DMS53 treated with DMSO at 0.1 percent for 48 hours (cell line): Measurements from ENCODE around the gene METTL25.

Experiments used
- DNase-seq: peaks from one replicate; lab custom pipeline; 2025; ENCODE audit not compliant: unreplicated experiment; lab: John Stamatoyannopoulos, UW

Gene METTL25

GRCh38 chr12:82406651-82407050, 48.3 kb downstream of the METTL25 start:
- DNase-seq, result peak; percentile 21

- DNase-seq, result no peak
Observed at GRCh38 chr12:82407481-82407880, 49.2 kb downstream of the METTL25 start.

GRCh38 chr12:82408844-82409243, 50.5 kb downstream of the METTL25 start:
- DNase-seq, result peak; percentile 95

- DNase-seq, result no peak
Observed at GRCh38 chr12:82411546-82412230, 53.4 kb downstream of the METTL25 start.

GRCh38 chr12:82412246-82412645, 53.9 kb downstream of the METTL25 start:
- no peak for DNase-seq

GRCh38 chr12:82414044-82414443, 55.7 kb downstream of the METTL25 start:
- DNase-seq, result peak; percentile 70

- DNase-seq, result no peak
Observed at GRCh38 chr12:82414926-82415325, 56.6 kb downstream of the METTL25 start.

GRCh38 chr12:82415402-82415801, 57.1 kb downstream of the METTL25 start:
- DNase-seq, result no peak

- no peak for DNase-seq
Observed at GRCh38 chr12:82425241-82425640, 66.9 kb downstream of the METTL25 start.

- no peak for DNase-seq
Observed at GRCh38 chr12:82426081-82426480, 67.8 kb downstream of the METTL25 start.

GRCh38 chr12:82426586-82426985, 68.3 kb downstream of the METTL25 start:
- DNase-seq, result no peak

GRCh38 chr12:82430541-82431145, 72.3 kb downstream of the METTL25 start:
- DNase-seq, result no peak

GRCh38 chr12:82434392-82434911, 76.1 kb downstream of the METTL25 start:
- no peak for DNase-seq

- peak; percentile 52 for DNase-seq
Observed at GRCh38 chr12:82436354-82436753, 78.0 kb downstream of the METTL25 start.

- DNase-seq, result no peak
Observed at GRCh38 chr12:82437744-82438143, 79.4 kb downstream of the METTL25 start.

- no peak for DNase-seq
Observed at GRCh38 chr12:82438356-82438755, 80.0 kb downstream of the METTL25 start.

- DNase-seq, result no peak
Observed at GRCh38 chr12:82440885-82441284, 82.6 kb downstream of the METTL25 start.

- DNase-seq, result no peak
Observed at GRCh38 chr12:82448911-82449578, 90.7 kb downstream of the METTL25 start.

GRCh38 chr12:82456633-82457032, 98.3 kb downstream of the METTL25 start:
- no peak for DNase-seq

GRCh38 chr12:82458101-82458500, 99.8 kb downstream of the METTL25 start:
- DNase-seq, result no peak

GRCh38 chr12:82461393-82461792, 103.1 kb downstream of the METTL25 start:
- no peak for DNase-seq

GRCh38 chr12:82461836-82462235, 103.5 kb downstream of the METTL25 start:
- no peak for DNase-seq
